NT2/D1 (cell line): ENCODE data around the gene DIP2C.
"Not testable (repeated sequence)": the region's sequence is repeated elsewhere in the genome, so short reads cannot be mapped to it uniquely, and the experiment has no call there.

ENCODE experiments used
- DNase-seq: peaks from one replicate; pipeline ENCODE4 v3.0.0-alpha.2; 2011; ENCODE audit warnings: low read depth, low spot score
- H3K27me3 ChIP-seq: 2 replicates; pipeline ENCODE4 v1.6.0; 2011; ENCODE audit warnings: mild to moderate bottlenecking; ENCODE audit not compliant: insufficient read length, insufficient read depth
- H3K36me3 ChIP-seq: 2 replicates; pipeline ENCODE4 v1.6.1; 2011; ENCODE audit warnings: mild to moderate bottlenecking, low read length, mixed read lengths; ENCODE audit not compliant: insufficient read depth, insufficient read length
- H3K4me1 ChIP-seq: 2 replicates; pipeline ENCODE4 v1.5.1; 2011; ENCODE audit not compliant: insufficient read depth, insufficient read length
- H3K4me3 ChIP-seq: 2 replicates; pipeline ENCODE4 v1.5.1; 2011; ENCODE audit warnings: low read depth; ENCODE audit not compliant: insufficient read length
- H3K9ac ChIP-seq: 2 replicates; pipeline ENCODE4 v1.6.0; 2011; ENCODE audit warnings: low read depth; ENCODE audit not compliant: insufficient read length
- H3K9me3 ChIP-seq: 2 replicates; pipeline ENCODE4 v1.5.1; 2011; ENCODE audit warnings: mild to moderate bottlenecking, low read length; ENCODE audit not compliant: insufficient read depth
- SUZ12 ChIP-seq: IDR thresholded peaks from 2 replicates; pipeline ENCODE4 v1.6.1; 2011; ENCODE audit not compliant: insufficient read length, insufficient read depth; ENCODE audit errors: extremely low read depth
- YY1 ChIP-seq: IDR thresholded peaks from 2 replicates; pipeline ENCODE4 v1.6.1; 2011; ENCODE audit not compliant: insufficient read length, insufficient read depth
- ZNF274 ChIP-seq: IDR thresholded peaks from 2 replicates; pipeline ENCODE4 v1.6.1; 2011; ENCODE audit warnings: mild to moderate bottlenecking, low read depth, low read length

The DIP2C gene

DNA sequence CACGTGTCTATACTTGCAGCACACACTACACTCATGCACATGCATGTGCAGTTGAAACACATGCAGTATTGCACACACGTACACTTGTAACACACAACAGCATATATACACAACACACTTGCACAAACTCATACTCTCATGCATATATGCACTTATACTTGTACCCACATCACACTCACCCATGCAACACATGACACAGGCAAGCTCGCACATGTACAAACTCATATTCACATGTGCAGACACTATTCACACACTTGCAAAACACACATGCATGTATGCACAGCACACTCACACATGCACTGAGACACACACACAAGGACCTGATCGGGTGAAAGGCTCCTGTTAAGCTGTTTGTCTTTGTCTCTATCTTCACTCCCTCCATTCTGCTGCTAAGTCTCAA, 384.4 kb downstream of the DIP2C start:
- no peak overlapping the region for H3K4me3 ChIP-seq
- H3K9me3 ChIP-seq = no peaks in the 10 kb centered on the region
- peaks cover 6% of the 10 kb centered on the region for H3K36me3 ChIP-seq
- DNase-seq = no peak
- no peak for TF ChIP-seq YY1
- no peaks in the 10 kb centered on the region for H3K27me3 ChIP-seq
- no peak overlapping the region for H3K9ac ChIP-seq
- H3K4me1 ChIP-seq = no peaks in the 10 kb centered on the region

DNA sequence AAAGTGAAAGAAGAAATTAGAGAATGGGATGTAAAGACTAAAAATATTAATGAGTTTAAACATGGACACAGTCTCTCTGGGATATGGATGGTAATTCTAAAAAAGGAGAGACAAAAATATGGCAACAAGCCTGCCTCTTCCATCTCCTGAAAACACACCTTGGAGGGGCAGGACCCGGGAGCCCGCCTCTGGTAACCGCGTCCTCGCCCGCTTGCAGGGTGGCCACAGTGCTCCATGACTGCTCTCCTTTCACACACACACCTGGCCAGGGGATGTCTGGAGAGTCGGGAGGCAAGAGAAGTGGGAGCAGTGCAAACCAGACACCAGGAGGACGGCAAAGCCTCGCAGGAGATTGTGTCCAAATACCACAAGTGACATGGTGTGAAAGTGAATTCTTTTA, 387.9 kb downstream of the DIP2C start:
- Histone ChIP-seq H3K9ac (no peak overlapping the region), H3K4me1 (no peaks in the 10 kb centered on the region), H3K36me3 (no peaks in the 10 kb centered on the region), H3K27me3 (no peaks in the 10 kb centered on the region), H3K4me3 (no peak overlapping the region), H3K9me3 (no peaks in the 10 kb centered on the region)
- TF ChIP-seq SUZ12 (no peak), ZNF274 (no peak), YY1 (no peak)
- no peak for DNase-seq

DNA sequence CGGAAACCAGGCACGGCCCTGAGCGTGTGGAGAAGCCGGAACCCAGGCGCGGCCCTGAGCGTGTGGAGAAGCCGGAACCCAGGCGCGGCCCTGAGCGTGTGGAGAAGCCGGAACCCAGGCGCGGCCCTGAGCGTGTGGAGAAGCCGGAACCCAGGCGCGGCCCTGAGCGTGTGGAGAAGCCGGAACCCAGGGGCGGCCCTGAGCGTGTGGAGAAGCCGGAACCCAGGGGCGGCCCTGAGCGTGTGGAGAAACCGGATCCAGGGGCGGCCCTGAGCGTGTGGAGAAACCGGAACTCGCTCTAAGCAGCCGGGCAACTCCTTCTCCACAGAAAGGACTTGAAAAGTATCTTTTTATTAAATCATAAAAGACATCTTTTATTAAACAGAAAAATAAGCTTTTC, 388.9 kb downstream of the DIP2C start:
- not testable (repeated sequence) for DNase-seq, H3K4me3 ChIP-seq, H3K9ac ChIP-seq, H3K36me3 ChIP-seq, H3K9me3 ChIP-seq, H3K27me3 ChIP-seq, H3K4me1 ChIP-seq

DNA sequence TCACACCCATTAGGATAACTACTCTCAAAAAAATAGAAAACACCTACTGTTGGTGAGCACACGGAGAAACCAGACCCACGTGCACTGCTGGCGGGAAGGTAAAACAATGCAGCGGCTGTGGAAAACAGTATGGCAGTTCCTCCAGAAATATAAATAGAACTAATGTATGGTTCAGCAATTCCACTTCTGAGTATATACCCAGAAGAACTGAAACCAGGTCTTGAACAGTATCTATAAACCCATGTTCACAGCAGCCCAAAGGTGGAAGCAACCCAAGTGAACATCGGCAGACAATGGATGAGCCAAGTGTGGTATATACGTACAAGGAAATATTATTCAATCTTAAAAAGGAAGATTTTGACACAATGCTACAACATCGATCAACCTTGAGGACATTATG, 389.5 kb downstream of the DIP2C start:
- H3K4me1 ChIP-seq = no peaks in the 10 kb centered on the region
- no peak for DNase-seq
- H3K4me3 ChIP-seq = no peak overlapping the region
- no peaks in the 10 kb centered on the region for H3K27me3 ChIP-seq
- no peak overlapping the region for H3K9ac ChIP-seq
- H3K9me3 ChIP-seq = no peaks in the 10 kb centered on the region
- TF ChIP-seq SUZ12 (no peak), ZNF274 (no peak), YY1 (no peak)
- H3K36me3 ChIP-seq = no peaks in the 10 kb centered on the region

DNA sequence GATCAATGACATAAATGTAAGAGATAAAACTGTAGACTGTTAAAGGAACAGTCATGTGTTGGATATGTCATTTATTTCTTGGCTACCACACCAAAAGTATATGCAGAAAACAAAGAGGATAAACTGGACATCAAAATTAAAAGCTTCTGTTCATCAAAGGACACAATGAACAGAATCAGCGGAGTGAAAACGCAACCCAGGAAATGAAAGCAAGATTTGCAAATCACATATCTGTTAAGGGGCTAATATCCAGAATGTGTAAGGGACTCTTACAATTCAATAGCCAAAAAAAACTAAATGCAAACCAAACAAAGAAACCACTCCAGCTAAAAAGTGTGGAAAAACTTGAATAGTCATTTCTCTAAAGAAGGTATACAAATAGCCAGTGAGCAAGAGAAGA, 390.0 kb downstream of the DIP2C start:
- Histone ChIP-seq H3K9me3 (no peaks in the 10 kb centered on the region), H3K27me3 (no peaks in the 10 kb centered on the region), H3K4me1 (no peaks in the 10 kb centered on the region), H3K4me3 (no peak overlapping the region), H3K9ac (no peak overlapping the region), H3K36me3 (no peaks in the 10 kb centered on the region)
- TF ChIP-seq ZNF274 = no peak
- no peak for TF ChIP-seq SUZ12
- no peak for DNase-seq

DNA sequence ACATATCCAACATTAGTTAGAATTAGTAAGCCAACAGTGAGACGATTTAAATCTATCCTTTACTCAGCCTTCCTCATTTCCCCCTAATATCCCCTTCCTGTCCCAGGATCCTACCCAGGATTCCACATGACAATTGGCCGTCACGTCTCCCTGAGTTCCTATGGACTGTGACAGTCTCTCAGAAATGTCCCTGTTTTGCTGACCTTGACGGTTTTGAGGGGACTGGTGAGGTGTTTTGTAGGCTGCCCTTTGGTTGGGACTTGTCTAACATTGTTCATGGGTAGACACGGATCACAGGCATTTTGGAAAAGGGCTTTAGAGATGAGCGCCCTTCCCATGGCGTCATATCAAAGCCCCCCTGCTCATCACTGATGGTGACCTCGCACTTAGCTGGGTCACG, 391.4 kb downstream of the DIP2C start:
- H3K36me3 ChIP-seq = no peaks in the 10 kb centered on the region
- TF ChIP-seq YY1 (no peak), SUZ12 (no peak), ZNF274 (no peak)
- H3K9me3 ChIP-seq = no peaks in the 10 kb centered on the region
- H3K9ac ChIP-seq = no peak overlapping the region
- H3K4me3 ChIP-seq = no peak overlapping the region
- no peaks in the 10 kb centered on the region for H3K27me3 ChIP-seq
- H3K4me1 ChIP-seq = no peaks in the 10 kb centered on the region
- DNase-seq = no peak

DNA sequence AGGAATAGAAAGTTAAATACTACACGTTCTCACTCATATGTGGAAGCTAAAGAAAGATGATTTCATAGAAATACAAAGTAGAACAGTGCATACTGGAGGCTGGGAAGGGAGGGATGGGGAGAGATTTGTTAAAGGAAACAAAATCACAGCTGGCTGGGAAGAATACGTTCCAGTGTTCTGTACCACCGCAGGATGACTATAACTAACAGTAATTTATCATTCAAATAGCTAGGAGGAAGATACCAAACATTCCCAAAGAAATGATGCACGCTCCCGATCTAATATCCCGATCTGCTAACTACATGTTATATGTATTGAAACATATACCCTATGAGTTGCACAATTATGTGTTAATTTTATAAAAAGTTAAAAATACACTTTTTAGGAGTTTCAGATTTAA, 391.9 kb downstream of the DIP2C start:
- H3K4me3 ChIP-seq = no peak overlapping the region
- DNase-seq = no peak
- no peaks in the 10 kb centered on the region for H3K36me3 ChIP-seq
- no peaks in the 10 kb centered on the region for H3K9me3 ChIP-seq
- no peaks in the 10 kb centered on the region for H3K4me1 ChIP-seq
- no peak for TF ChIP-seq SUZ12
- no peak for TF ChIP-seq YY1
- TF ChIP-seq ZNF274 = no peak
- no peak overlapping the region for H3K9ac ChIP-seq
- no peaks in the 10 kb centered on the region for H3K27me3 ChIP-seq

DNA sequence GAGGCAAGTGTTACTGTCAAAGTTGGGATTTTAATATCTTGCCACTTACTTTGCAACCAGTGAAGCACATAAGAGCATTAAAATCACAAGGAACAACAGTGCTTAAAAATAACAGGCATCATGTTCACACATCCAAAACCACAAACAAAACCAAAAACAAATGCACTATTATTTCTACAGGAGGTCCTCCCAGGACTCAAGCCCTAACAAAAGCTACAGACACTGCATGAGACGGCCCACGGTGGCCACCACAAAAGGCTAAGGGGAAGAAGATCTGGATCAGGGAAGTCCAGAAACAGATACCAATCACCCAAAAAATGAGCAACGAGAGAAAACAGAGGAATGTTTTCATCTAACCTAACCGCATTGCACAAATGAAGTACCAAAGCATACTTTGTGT, 395.8 kb downstream of the DIP2C start:
- Histone ChIP-seq H3K4me3 (no peak overlapping the region), H3K4me1 (no peaks in the 10 kb centered on the region), H3K9ac (no peak overlapping the region), H3K9me3 (no peaks in the 10 kb centered on the region), H3K27me3 (no peaks in the 10 kb centered on the region), H3K36me3 (peaks cover 3% of the 10 kb centered on the region)
- no peak for DNase-seq
- no peak for TF ChIP-seq SUZ12
- no peak for TF ChIP-seq ZNF274
- TF ChIP-seq YY1 = no peak
